ENCODE measurements around the gene S100A16. TPM values are rescaled to one million over a fixed set of nuclear protein-coding genes. Genes with fewer than 3 reads are reported as not detected.

S100A16 gene
- total RNA-seq, 3 donors from 2014 or later = 0.24 to 0.29 TPM; not detected in 1

- Mint-ChIP-seq H3K4me1 (ENCODE audit: low read depth) (peaks cover 17% of the 10 kb centered on the region), H3K36me3 (ENCODE audit: insufficient read depth) (peaks cover 1% of the 10 kb centered on the region), H3K4me3 (no peak overlapping the region), H3K9me3 (no peaks in the 10 kb centered on the region), H3K27me3 (ENCODE audit: low read depth) (peaks cover 9% of the 10 kb centered on the region)
- ATAC-seq (no peak), DNase-seq (no peak)
Observed at GRCh38 chr1:153630384-153630783, 17.4 kb upstream of the S100A16 start.

GRCh38 chr1:153629971-153630370 is 17.0 kb upstream of the S100A16 start:
- H3K4me1 Mint-ChIP-seq (ENCODE audit: low read depth) = peaks cover 17% of the 10 kb centered on the region
- DNase-seq (no peak), ATAC-seq (no peak)
- no peak overlapping the region for H3K4me3 Mint-ChIP-seq
- H3K27me3 Mint-ChIP-seq (ENCODE audit: low read depth) = peaks cover 9% of the 10 kb centered on the region
- no peaks in the 10 kb centered on the region for H3K9me3 Mint-ChIP-seq
- peaks cover under 1% of the 10 kb centered on the region for H3K36me3 Mint-ChIP-seq (ENCODE audit: insufficient read depth)

- peaks cover 9% of the 10 kb centered on the region for H3K27me3 Mint-ChIP-seq (ENCODE audit: low read depth)
- H3K4me3 Mint-ChIP-seq = no peak overlapping the region
- peaks cover 17% of the 10 kb centered on the region for H3K4me1 Mint-ChIP-seq (ENCODE audit: low read depth)
- ATAC-seq (no peak), DNase-seq (no peak)
- no peaks in the 10 kb centered on the region for H3K9me3 Mint-ChIP-seq
- no peaks in the 10 kb centered on the region for H3K36me3 Mint-ChIP-seq (ENCODE audit: insufficient read depth)
Observed at GRCh38 chr1:153629343-153629665, 16.4 kb upstream of the S100A16 start.

GRCh38 chr1:153628638-153629342 is 15.9 kb upstream of the S100A16 start:
- no peak for DNase-seq
- Mint-ChIP-seq H3K4me3 (no peak overlapping the region), H3K36me3 (ENCODE audit: insufficient read depth) (no peaks in the 10 kb centered on the region), H3K9me3 (no peaks in the 10 kb centered on the region), H3K4me1 (ENCODE audit: low read depth) (peaks cover 17% of the 10 kb centered on the region), H3K27me3 (ENCODE audit: low read depth) (peaks cover 9% of the 10 kb centered on the region)
- ATAC-seq = no peak

- peaks cover 9% of the 10 kb centered on the region for H3K27me3 Mint-ChIP-seq (ENCODE audit: low read depth)
- no peak for DNase-seq
- H3K4me1 Mint-ChIP-seq (ENCODE audit: low read depth) = peaks cover 11% of the 10 kb centered on the region
- no peaks in the 10 kb centered on the region for H3K9me3 Mint-ChIP-seq
- H3K36me3 Mint-ChIP-seq (ENCODE audit: insufficient read depth) = no peaks in the 10 kb centered on the region
- no peak within 1 kb of the TSS for H3K4me3 Mint-ChIP-seq
- ATAC-seq = no peak
Observed at GRCh38 chr1:153627715-153628626, 15.0 kb upstream of the S100A16 start, which contains the start of gene S100A1. S100A1 (plus strand) TSS chr1:153628434; CDS start chr1:153630522, 2,088 bp downstream.

GRCh38 chr1:153626904-153627714 is 14.2 kb upstream of the S100A16 start, which contains the start of gene S100A13:
S100A13 (minus strand) TSS chr1:153627505; CDS start chr1:153626472, 1,033 bp downstream.
- no peak for DNase-seq
- H3K36me3 Mint-ChIP-seq (ENCODE audit: insufficient read depth) = no peaks in the 10 kb centered on the region
- H3K27me3 Mint-ChIP-seq (ENCODE audit: low read depth) = peaks cover 9% of the 10 kb centered on the region
- H3K9me3 Mint-ChIP-seq = no peaks in the 10 kb centered on the region
- H3K4me1 Mint-ChIP-seq (ENCODE audit: low read depth) = peaks cover 11% of the 10 kb centered on the region
- H3K4me3 Mint-ChIP-seq = no peak within 1 kb of the TSS
- peak in 1 of 2 donors; percentile 18 for ATAC-seq

- peaks cover 9% of the 10 kb centered on the region for H3K27me3 Mint-ChIP-seq (ENCODE audit: low read depth)
- peaks cover 8% of the 10 kb centered on the region for H3K4me1 Mint-ChIP-seq (ENCODE audit: low read depth)
- ATAC-seq (no peak), DNase-seq (no peak)
- H3K4me3 Mint-ChIP-seq = no peak overlapping the region
- no peaks in the 10 kb centered on the region for H3K36me3 Mint-ChIP-seq (ENCODE audit: insufficient read depth)
- no peaks in the 10 kb centered on the region for H3K9me3 Mint-ChIP-seq
Observed at GRCh38 chr1:153626477-153626903, 13.6 kb upstream of the S100A16 start.

- H3K36me3 Mint-ChIP-seq (ENCODE audit: insufficient read depth) = no peaks in the 10 kb centered on the region
- H3K9me3 Mint-ChIP-seq = no peaks in the 10 kb centered on the region
- no peak overlapping the region for H3K4me3 Mint-ChIP-seq
- peaks cover 9% of the 10 kb centered on the region for H3K27me3 Mint-ChIP-seq (ENCODE audit: low read depth)
- DNase-seq (no peak), ATAC-seq (no peak)
- H3K4me1 Mint-ChIP-seq (ENCODE audit: low read depth) = peaks cover 2% of the 10 kb centered on the region
Observed at GRCh38 chr1:153624965-153625611, 12.2 kb upstream of the S100A16 start.

- DNase-seq = no peak
Observed at GRCh38 chr1:153623101-153623500, 10.2 kb upstream of the S100A16 start.

GRCh38 chr1:153619171-153619570 is 6.2 kb upstream of the S100A16 start:
- Mint-ChIP-seq H3K27me3 (ENCODE audit: low read depth) (no peaks in the 10 kb centered on the region), H3K4me3 (no peak overlapping the region), H3K4me1 (ENCODE audit: low read depth) (peaks cover 3% of the 10 kb centered on the region), H3K36me3 (ENCODE audit: insufficient read depth) (no peaks in the 10 kb centered on the region), H3K9me3 (no peaks in the 10 kb centered on the region)
- ATAC-seq = no peak
- no peak for DNase-seq

More at GRCh38 chr1:153623101-153623500, 10.2 kb upstream of the S100A16 start:
- no peak for ATAC-seq
- no peaks in the 10 kb centered on the region for H3K36me3 Mint-ChIP-seq (ENCODE audit: insufficient read depth)
- H3K4me1 Mint-ChIP-seq (ENCODE audit: low read depth) = peaks cover 2% of the 10 kb centered on the region
- H3K4me3 Mint-ChIP-seq = no peak overlapping the region
- H3K27me3 Mint-ChIP-seq (ENCODE audit: low read depth) = peaks cover 9% of the 10 kb centered on the region
- H3K9me3 Mint-ChIP-seq = no peaks in the 10 kb centered on the region

GRCh38 chr1:153617663-153618062 is 4.7 kb upstream of the S100A16 start:
- no peaks in the 10 kb centered on the region for H3K27me3 Mint-ChIP-seq (ENCODE audit: low read depth)

GRCh38 chr1:153616917-153617311 is 4.0 kb upstream of the S100A16 start:
- no peak for ATAC-seq
- DNase-seq = no peak
- no peaks in the 10 kb centered on the region for H3K9me3 Mint-ChIP-seq
- H3K27me3 Mint-ChIP-seq (ENCODE audit: low read depth) = no peaks in the 10 kb centered on the region
- H3K4me1 Mint-ChIP-seq (ENCODE audit: low read depth) = peaks cover 3% of the 10 kb centered on the region
- no peaks in the 10 kb centered on the region for H3K36me3 Mint-ChIP-seq (ENCODE audit: insufficient read depth)
- no peak overlapping the region for H3K4me3 Mint-ChIP-seq

More at GRCh38 chr1:153617663-153618062, 4.7 kb upstream of the S100A16 start:
- peak in 1 of 2 donors; percentile 95 for ATAC-seq
- Mint-ChIP-seq H3K9me3 (no peaks in the 10 kb centered on the region), H3K4me3 (no peak overlapping the region), H3K36me3 (ENCODE audit: insufficient read depth) (no peaks in the 10 kb centered on the region), H3K4me1 (ENCODE audit: low read depth) (peaks cover 3% of the 10 kb centered on the region)
- DNase-seq = peak; percentile 68

- H3K4me1 Mint-ChIP-seq (ENCODE audit: low read depth) = peaks cover 3% of the 10 kb centered on the region
- no peaks in the 10 kb centered on the region for H3K27me3 Mint-ChIP-seq (ENCODE audit: low read depth)
- DNase-seq (no peak), ATAC-seq (no peak)
- H3K9me3 Mint-ChIP-seq = no peaks in the 10 kb centered on the region
- H3K4me3 Mint-ChIP-seq = no peak within 1 kb of the TSS
- no peaks in the 10 kb centered on the region for H3K36me3 Mint-ChIP-seq (ENCODE audit: insufficient read depth)
Observed at GRCh38 chr1:153616144-153616916, 3.4 kb upstream of the S100A16 start, which contains the start of gene S100A14. S100A14 (minus strand) TSS chr1:153616325; CDS start chr1:153615858, 467 bp downstream.

Data from activated T-cell treated with anti-CD3 and anti-CD28 coated beads, Interleukin-2, amount 50 U/mL, for 4 hours (primary cell).